Measurements from ENCODE around the gene PPA2. TPM values are rescaled to one million over a fixed set of nuclear protein-coding genes. Genes with fewer than 3 reads are reported as not detected.

PPA2 gene
- total and polyA plus RNA-seq, 10 of the 15 experiments (the other 5 are each of a cell fraction or from before 2014, with no cell fraction given), result 93.8 to 293 (median 146) TPM

- H3K9ac ChIP-seq (ENCODE audit: control insufficient read depth, insufficient read depth, low read length), result no peak overlapping the region
- TF ChIP-seq RAD51 (IDR thresholded peaks at IDR 0.05) (no peak), EGR1 (IDR thresholded peaks at IDR 0.05; ENCODE audit: borderline replicate concordance in 1 of 2, low read depth in 2 of 2, low read length in 2 of 2) (no peak), CBFB (IDR thresholded peaks at IDR 0.05; ENCODE audit: low read depth) (no peak), TCF12 (IDR thresholded peaks at IDR 0.05; ENCODE audit: low read depth, low read length) (no peak), CHD1 (IDR thresholded peaks at IDR 0.05; ENCODE audit: low read depth, low read length) (no peak), POLR2A (IDR thresholded peaks at IDR 0.05; ENCODE audit: low read depth, low read length) (no peak), E2F8 (IDR thresholded peaks at IDR 0.05; ENCODE audit: low read depth, partially characterized antibody) (no peak), STAT3 (IDR thresholded peaks at IDR 0.05; ENCODE audit: low read depth, low read length) (no peak)
- no peak overlapping the region for H3K4me3 ChIP-seq
- ChIA-PET CTCF (interaction anchor here (1.5 kb wide), 1 partner anchor 15 kb away, joined by 5 read pairs; no protein-coding TSS in a partner anchor), POLR2A (no interaction called here), RAD21 (ENCODE audit: unreplicated experiment) (interaction anchor here (1.3 kb wide), 1 partner anchor 46 kb away, joined by 5 read pairs; no protein-coding TSS in a partner anchor), SMC1A (ENCODE audit: uncharacterized antibody, unreplicated experiment) (interaction anchor here (1.3 to 1.9 kb wide), 4 partner anchors 9 to 94 kb away, joined by 4 to 7 read pairs (median 6); no protein-coding TSS in a partner anchor)
- H3K9me3 ChIP-seq (replicated peaks; ENCODE audit: control insufficient read depth, insufficient read depth, low read length), result no peaks in the 10 kb centered on the region
- 88% methylated on average over 2 of the region's 2 CpGs for WGBS (ENCODE audit: insufficient coverage, insufficient replicate concordance, low lambda C conversion rate, missing lambda C conversion rate)
- BruUV-seq (replicated peaks), result no TSS peak
- no peak overlapping the region for H3K27ac ChIP-seq (ENCODE audit: control insufficient read depth, insufficient read depth)
- FAIRE-seq, result no peak
- no peak for ATAC-seq
- no peaks in the 10 kb centered on the region; a peak in 1 of 4 replicates for H3K36me3 ChIP-seq (ENCODE audit: control insufficient read depth in 2 of 2, insufficient read depth in 2 of 2, low read length in 1 of 2)
- no peaks in the 10 kb centered on the region for H3K27me3 ChIP-seq (replicated peaks in 1 of 2; ENCODE audit: control insufficient read depth in 2 of 2, insufficient read depth in 2 of 2, low read length in 1 of 2)
- H4K20me1 ChIP-seq (ENCODE audit: control insufficient read depth, insufficient read depth), result no peaks in the 10 kb centered on the region
- H2AFZ ChIP-seq (ENCODE audit: control insufficient read depth, low read depth, low read length), result no peak overlapping the region
- H3K4me1 ChIP-seq (ENCODE audit: control insufficient read depth, insufficient read depth, low read length), result peaks cover 5% of the 10 kb centered on the region
- DNase-seq (ENCODE audit: low read depth, low spot score), result no peak
- H3K79me2 ChIP-seq (ENCODE audit: control insufficient read depth, insufficient read depth, low read length), result no peaks in the 10 kb centered on the region
- in situ Hi-C loops (cut with MboI) (no loop called here), intact Hi-C loops (cut with micrococcal nuclease; ENCODE audit: unreplicated experiment) (no loop called here)
- H3K4me2 ChIP-seq (ENCODE audit: control insufficient read depth, insufficient read depth), result no peak overlapping the region
Measured at GRCh38 chr4:105351861-105352260, 122.0 kb downstream of the PPA2 start.

All from GM12878 (cell line).